Omental fat pad (tissue), 4 donors: ENCODE data around the gene MAGI2. TPM values are rescaled to one million over a fixed set of nuclear protein-coding genes. Genes with fewer than 3 reads are reported as not detected.

Experiments used
- ATAC-seq: fragments of 150-250 bp; one replicate; pipeline ENCODE4 v1.9.1; 2016; ENCODE audit warnings: mild to moderate bottlenecking, moderate library complexity; ENCODE audit not compliant: low FRiP score
- DNase-seq: peaks from one replicate; pipeline ENCODE4 v3.0.0-alpha.2; 2019; ENCODE audit warnings: low spot score
- total RNA-seq, 4 donors: library from RNA; depleted of rRNA; stranded (reverse); fragments of >200 nt; gene quantifications; one replicate each; pipeline ENCODE4 v1.1.0, GENCODE V29; 2016
- TF ChIP-seq, protein P1 (sequence below), 3 donors: fragments of 450-650 bp; IDR thresholded peaks; one replicate each; pipeline ENCODE4 v1.5.1; 2016 to 2017; ENCODE audit warnings: antibody characterized with exemption in 3 of 3, mild to moderate bottlenecking in 3 of 3, moderate library complexity in 2 of 3

MAGI2 gene
- total RNA-seq, 4 donors from 2014 or later, result 9.3 to 20.6 (median 13.2) TPM

DNA sequence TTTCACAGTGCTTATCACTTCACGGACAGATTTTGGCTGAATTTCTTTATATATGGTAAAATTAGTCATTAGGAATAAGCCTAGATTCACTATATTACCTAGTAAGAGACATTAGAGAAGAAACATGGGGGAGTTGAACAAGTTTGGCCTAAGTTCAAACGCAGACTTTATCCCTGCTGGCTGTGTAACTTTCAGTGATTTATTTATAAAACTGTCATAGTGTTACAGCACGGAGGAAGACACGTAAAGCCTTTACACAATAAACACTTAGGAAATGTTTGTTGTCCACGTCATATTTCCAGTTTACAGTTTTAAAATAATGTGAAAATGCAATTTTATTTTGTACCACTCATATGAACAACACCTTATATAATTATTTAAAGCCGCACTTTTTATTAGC lies 661.5 kb downstream of the MAGI2 start:
- TF ChIP-seq, protein P1, sequence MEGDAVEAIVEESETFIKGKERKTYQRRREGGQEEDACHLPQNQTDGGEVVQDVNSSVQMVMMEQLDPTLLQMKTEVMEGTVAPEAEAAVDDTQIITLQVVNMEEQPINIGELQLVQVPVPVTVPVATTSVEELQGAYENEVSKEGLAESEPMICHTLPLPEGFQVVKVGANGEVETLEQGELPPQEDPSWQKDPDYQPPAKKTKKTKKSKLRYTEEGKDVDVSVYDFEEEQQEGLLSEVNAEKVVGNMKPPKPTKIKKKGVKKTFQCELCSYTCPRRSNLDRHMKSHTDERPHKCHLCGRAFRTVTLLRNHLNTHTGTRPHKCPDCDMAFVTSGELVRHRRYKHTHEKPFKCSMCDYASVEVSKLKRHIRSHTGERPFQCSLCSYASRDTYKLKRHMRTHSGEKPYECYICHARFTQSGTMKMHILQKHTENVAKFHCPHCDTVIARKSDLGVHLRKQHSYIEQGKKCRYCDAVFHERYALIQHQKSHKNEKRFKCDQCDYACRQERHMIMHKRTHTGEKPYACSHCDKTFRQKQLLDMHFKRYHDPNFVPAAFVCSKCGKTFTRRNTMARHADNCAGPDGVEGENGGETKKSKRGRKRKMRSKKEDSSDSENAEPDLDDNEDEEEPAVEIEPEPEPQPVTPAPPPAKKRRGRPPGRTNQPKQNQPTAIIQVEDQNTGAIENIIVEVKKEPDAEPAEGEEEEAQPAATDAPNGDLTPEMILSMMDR (IDR thresholded peaks at IDR 0.05), result no peak
- DNase-seq, result no peak
- ATAC-seq, result no peak

DNA sequence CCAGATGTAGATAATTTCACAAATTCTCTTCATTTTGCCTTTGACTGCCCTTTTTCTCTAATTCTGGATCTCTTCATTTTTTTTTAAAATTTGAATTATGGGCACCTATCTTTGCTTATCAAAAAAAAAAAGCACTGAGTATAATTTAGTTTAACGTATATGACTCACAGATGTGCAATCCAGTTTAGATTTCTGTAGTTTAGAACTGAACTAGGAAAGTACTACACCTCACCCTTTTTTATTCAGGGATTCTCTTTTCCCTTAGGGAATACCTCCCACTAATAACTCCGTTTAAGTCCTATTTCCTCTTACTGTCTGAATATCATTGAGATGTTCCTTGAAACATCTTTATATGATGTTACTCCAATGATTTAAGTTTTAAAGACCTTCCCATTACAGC lies 665.0 kb downstream of the MAGI2 start:
- ATAC-seq, result no peak
- TF ChIP-seq, protein P1 (IDR thresholded peaks at IDR 0.05), result no peak
- no peak for DNase-seq

DNA sequence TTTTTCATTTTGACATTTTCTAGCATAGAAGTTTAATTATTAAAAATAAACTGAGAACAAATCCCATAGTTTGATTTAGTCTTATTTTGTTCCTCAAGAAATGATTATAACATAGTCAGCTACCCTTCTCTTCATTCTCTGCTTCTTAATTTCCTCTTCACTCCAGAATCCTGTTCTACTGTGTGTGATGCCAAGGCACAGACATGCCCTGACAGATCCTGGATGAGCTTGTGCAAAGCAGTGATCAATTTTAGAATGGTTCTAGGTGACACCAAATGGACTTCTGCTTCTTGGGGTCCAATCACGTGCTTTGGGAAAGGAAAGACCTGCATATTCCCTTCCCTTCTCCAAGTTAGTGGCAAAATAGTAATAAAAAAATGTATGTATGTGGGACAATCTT lies 665.6 kb downstream of the MAGI2 start:
- ATAC-seq, result no peak
- no peak for DNase-seq
- TF ChIP-seq, protein P1 (IDR thresholded peaks at IDR 0.05), result no peak

DNA sequence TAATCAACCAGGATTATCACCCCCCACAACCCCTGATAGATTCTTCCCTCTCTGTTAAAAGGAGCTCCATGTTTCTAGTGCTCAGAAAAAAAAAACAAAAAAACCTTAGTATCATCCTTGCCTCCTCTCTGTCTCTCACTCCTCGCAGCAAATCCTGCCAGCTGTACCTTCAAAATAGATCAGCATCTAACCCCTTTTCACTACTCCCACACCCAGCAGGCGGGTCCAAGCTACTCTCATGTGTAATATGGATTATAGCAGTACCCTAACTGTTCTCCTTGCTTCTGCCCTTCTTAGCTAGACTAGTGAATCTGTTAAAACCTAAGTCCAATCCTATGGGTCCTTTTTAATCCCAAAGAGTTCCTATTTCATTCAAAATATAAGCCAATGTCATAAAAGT lies 667.4 kb downstream of the MAGI2 start:
- TF ChIP-seq, protein P1 (IDR thresholded peaks at IDR 0.05), result no peak
- ATAC-seq (no peak), DNase-seq (no peak)

DNA sequence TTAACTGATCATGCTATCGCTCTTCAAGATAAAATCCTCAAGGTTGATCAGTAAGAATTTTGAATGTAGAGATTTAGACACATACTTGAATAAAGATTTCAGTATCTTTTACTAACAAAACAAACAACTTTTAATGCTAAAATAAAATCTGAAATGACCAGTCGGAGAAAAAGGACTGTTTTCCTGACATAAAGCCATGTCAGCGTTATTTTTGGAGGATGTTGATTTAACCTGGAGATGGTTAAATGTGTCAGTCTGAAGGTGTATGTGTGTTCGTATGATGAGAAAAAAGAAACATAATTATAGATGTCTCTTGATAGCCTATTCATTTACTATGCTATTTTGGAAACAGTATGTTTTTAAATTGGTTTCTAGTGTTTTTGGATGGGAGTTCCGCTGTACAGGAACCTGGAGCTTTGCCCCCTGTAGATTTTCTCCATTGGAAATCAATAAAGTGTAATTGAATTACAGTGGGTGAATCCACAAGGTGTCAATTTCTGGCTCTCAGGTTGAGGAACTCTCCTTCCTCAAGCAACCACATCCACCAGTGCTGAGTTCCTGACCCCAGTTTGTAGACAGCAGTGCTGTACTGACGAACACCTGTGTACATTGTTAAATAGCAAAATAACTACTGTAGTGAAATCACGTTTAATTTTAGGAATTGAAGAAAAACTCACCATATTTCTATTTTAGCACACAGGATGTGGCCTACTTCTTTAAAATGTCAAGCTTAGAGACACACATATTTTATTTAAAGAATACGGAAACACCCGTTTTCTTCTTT lies 670.1 kb downstream of the MAGI2 start:
- ATAC-seq, result no peak
- TF ChIP-seq, protein P1 (IDR thresholded peaks at IDR 0.05), result no peak
- DNase-seq, result no peak

DNA sequence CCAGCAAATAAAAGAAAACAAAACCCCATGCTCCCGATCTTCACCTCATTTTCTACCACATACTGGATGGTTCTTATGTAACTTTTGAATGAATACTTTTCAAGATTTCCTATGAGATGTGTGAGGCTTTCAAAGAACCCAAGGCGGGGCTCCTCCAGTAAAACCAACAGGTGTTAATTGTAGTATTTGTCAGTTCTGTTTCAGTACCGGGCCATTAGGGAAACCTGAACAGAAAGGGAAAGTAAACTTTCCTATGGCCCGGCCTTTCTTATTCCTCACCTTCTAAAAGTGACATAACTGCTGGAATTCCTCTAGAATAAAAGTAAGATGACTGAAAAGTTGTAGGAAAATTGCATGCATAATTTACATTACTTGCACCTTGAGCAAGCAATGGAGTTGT lies 672.9 kb downstream of the MAGI2 start:
- TF ChIP-seq, protein P1 (IDR thresholded peaks at IDR 0.05), result no peak
- no peak for DNase-seq
- no peak for ATAC-seq

DNA sequence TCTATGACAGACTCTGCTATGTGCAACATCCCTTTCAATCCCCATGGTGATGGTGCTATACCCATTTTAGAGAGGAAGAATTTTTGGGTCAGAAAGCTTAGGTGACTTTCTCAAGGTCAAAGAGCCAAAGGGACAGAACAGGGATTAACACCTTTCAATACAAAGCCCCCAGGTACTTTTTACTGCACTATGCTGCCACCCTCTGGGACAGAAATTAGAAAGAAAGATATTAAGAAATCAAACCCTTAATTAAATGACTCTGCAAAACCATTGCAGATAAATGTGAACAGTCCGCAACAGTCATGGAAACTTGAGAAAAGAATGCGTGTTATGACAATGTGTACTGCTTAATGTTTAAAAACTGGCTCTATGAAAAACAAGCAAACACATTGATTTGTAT lies 673.7 kb downstream of the MAGI2 start:
- no peak for DNase-seq
- TF ChIP-seq, protein P1 (IDR thresholded peaks at IDR 0.05), result no peak
- no peak for ATAC-seq
